B cell (primary cell): ENCODE results near the gene BBS2.

Source experiments
- CTCF ChIP-seq: fragments of 200-600 bp; IDR thresholded peaks from one replicate; pipeline ENCODE4 v1.8.0; 2022; ENCODE audit warnings: antibody characterized with exemption, mild to moderate bottlenecking
- EZH2 ChIP-seq: IDR thresholded peaks from 2 replicates; pipeline ENCODE4 v1.6.1; 2012; ENCODE audit warnings: borderline replicate concordance, low read depth, mild to moderate bottlenecking, moderate library complexity, low read length; ENCODE audit not compliant: insufficient read depth, poor library complexity, severe bottlenecking

DNA sequence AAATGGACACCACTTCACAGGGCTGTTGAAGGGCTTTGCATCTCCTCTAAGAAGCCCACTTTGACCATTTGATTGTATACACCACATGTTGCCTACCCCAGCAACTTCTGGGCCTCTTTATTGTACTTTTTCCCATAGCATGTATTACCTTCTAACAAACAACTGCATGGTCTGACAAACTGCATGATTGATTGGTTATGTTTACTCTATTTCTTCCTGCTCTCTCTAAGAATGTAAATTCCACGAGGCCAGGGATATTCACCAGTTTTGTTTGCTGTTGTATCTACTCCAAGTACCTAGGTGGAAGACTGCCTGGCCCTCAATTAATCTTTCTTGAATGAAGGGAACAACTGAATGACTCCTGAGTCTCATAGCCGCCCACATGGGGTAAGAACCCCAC, 22.2 kb upstream of the BBS2 start:
- TF ChIP-seq CTCF (no peak), EZH2 (no peak)
